ENCODE data around the gene FOXK1.

FOXK1 gene

DNA sequence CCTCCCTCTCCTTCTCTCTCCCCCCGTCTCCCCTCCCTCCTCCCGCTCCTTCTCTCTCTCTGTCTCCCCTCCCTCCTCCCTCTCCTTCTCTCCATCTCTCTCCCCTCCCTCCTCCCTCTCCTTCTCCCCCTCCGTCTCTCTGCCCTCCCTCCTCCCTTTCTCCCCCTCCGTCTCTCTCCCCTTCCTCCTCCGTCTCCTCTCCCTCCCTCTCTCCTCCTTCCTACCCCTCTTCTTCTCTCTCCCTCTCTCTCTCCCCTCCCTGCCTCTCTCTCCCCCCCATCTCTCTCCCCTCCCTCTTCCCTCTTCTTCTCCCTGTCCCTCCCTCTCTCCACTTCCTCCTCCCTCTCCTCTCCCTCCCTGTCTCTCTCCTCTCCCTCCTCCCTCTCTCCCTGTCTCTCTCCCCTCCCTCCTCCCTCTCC lies 125.5 kb downstream of the FOXK1 start:
- TF ChIP-seq, protein P1, sequence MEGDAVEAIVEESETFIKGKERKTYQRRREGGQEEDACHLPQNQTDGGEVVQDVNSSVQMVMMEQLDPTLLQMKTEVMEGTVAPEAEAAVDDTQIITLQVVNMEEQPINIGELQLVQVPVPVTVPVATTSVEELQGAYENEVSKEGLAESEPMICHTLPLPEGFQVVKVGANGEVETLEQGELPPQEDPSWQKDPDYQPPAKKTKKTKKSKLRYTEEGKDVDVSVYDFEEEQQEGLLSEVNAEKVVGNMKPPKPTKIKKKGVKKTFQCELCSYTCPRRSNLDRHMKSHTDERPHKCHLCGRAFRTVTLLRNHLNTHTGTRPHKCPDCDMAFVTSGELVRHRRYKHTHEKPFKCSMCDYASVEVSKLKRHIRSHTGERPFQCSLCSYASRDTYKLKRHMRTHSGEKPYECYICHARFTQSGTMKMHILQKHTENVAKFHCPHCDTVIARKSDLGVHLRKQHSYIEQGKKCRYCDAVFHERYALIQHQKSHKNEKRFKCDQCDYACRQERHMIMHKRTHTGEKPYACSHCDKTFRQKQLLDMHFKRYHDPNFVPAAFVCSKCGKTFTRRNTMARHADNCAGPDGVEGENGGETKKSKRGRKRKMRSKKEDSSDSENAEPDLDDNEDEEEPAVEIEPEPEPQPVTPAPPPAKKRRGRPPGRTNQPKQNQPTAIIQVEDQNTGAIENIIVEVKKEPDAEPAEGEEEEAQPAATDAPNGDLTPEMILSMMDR (IDR thresholded peaks at IDR 0.05; ENCODE audit: poor library complexity, severe bottlenecking) = no peak
- Histone ChIP-seq H3K4me3 (ENCODE audit: severe bottlenecking) (no peak overlapping the region), H3K27ac (ENCODE audit: poor library complexity, severe bottlenecking) (no peak overlapping the region), H3K9me3 (ENCODE audit: severe bottlenecking) (no peaks in the 10 kb centered on the region), H3K4me1 (ENCODE audit: insufficient read depth, poor library complexity, severe bottlenecking) (no peaks in the 10 kb centered on the region), H3K36me3 (ENCODE audit: low read depth) (no peaks in the 10 kb centered on the region), H3K27me3 (ENCODE audit: insufficient read depth, poor library complexity, severe bottlenecking) (peaks cover 13% of the 10 kb centered on the region)
- no peak for ATAC-seq (ENCODE audit: low read depth)
- no peak for DNase-seq (ENCODE audit: low spot score)

DNA sequence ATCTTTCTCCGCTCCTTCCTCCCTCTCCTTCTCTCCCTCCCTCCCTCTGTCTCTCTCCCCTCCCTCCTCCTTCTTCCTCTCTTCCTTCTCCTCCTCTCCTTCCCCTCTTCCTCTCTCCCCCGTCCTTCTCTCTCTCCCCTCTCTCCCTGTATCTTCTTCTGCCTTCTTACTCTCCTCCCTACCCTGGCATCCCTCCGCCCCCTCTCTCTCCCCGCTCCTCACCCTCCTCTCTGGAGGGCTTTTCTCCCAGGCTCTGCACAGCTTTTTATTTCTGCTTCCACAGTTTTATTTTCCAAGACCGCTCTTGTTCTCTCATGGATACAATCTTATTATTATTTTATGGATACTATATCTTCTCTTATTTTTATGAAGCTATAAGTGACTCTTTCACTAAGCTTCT lies 125.9 kb downstream of the FOXK1 start:
- peaks cover 13% of the 10 kb centered on the region for H3K27me3 ChIP-seq (ENCODE audit: insufficient read depth, poor library complexity, severe bottlenecking)
- no peak overlapping the region for H3K27ac ChIP-seq (ENCODE audit: poor library complexity, severe bottlenecking)
- ATAC-seq (ENCODE audit: low read depth) (no peak), DNase-seq (ENCODE audit: low spot score) (no peak)
- no peaks in the 10 kb centered on the region for H3K36me3 ChIP-seq (ENCODE audit: low read depth)
- TF ChIP-seq, protein P1 (IDR thresholded peaks at IDR 0.05; ENCODE audit: poor library complexity, severe bottlenecking) = no peak
- no peak overlapping the region for H3K4me3 ChIP-seq (ENCODE audit: severe bottlenecking)
- H3K4me1 ChIP-seq (ENCODE audit: insufficient read depth, poor library complexity, severe bottlenecking) = no peaks in the 10 kb centered on the region
- no peaks in the 10 kb centered on the region for H3K9me3 ChIP-seq (ENCODE audit: severe bottlenecking)

DNA sequence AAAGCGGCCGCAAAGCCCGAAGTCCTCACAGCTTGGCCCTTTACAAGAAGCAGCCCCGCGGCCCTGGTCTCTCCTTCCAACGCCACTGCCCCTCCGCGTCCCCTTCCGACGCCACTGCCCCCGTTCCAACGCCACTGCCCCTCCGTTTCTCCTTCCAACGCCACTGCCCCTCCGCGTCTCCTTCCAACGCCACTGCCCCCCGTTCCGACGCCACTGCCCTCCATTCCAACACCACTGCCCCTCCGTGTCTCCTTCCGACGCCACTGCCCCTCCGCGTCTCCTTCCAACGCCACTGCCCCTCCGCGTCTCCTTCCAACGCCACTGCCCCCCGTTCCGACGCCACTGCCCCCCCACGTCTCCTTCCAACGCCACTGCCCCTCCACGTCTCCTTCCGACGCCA lies 126.5 kb downstream of the FOXK1 start:
- no peak for ATAC-seq (ENCODE audit: low read depth)
- H3K4me3 ChIP-seq (ENCODE audit: severe bottlenecking) = no peak overlapping the region
- H3K27me3 ChIP-seq (ENCODE audit: insufficient read depth, poor library complexity, severe bottlenecking) = peaks cover 13% of the 10 kb centered on the region
- H3K4me1 ChIP-seq (ENCODE audit: insufficient read depth, poor library complexity, severe bottlenecking) = no peaks in the 10 kb centered on the region
- DNase-seq (ENCODE audit: low spot score) = no peak
- no peaks in the 10 kb centered on the region for H3K36me3 ChIP-seq (ENCODE audit: low read depth)
- no peaks in the 10 kb centered on the region for H3K9me3 ChIP-seq (ENCODE audit: severe bottlenecking)
- TF ChIP-seq, protein P1 (IDR thresholded peaks at IDR 0.05; ENCODE audit: poor library complexity, severe bottlenecking) = no peak
- no peak overlapping the region for H3K27ac ChIP-seq (ENCODE audit: poor library complexity, severe bottlenecking)

DNA sequence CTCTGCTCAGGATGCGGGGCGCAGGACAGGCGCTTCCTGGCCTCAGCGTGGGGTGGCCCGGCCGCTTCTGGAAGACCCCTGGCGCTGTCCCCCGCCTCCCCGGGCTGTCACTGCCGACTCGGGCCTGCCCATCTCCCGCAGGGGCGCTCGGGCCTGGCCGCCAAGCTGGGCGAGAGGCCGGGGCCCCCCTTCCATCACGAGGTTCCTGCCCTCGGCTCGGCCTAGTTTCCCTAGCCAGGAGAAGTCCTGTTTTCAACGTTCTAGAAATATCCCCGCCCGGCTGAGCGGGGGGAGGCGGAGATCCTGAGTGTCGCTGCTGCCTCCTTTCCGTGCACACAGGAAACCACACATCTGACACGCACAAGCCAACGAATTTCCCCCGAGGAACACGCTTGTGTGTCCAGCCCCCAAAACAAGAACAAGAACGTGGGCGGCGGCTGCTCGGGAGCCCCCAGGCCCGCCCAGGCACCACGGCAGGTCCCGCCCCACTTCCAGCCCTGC lies 127.0 kb downstream of the FOXK1 start:
- Histone ChIP-seq H3K27me3 (ENCODE audit: insufficient read depth, poor library complexity, severe bottlenecking) (peaks cover 13% of the 10 kb centered on the region), H3K4me3 (ENCODE audit: severe bottlenecking) (no peak overlapping the region), H3K4me1 (ENCODE audit: insufficient read depth, poor library complexity, severe bottlenecking) (no peaks in the 10 kb centered on the region), H3K27ac (ENCODE audit: poor library complexity, severe bottlenecking) (no peak overlapping the region), H3K9me3 (ENCODE audit: severe bottlenecking) (no peaks in the 10 kb centered on the region), H3K36me3 (ENCODE audit: low read depth) (no peaks in the 10 kb centered on the region)
- no peak for DNase-seq (ENCODE audit: low spot score)
- ATAC-seq (ENCODE audit: low read depth) = no peak
- TF ChIP-seq, protein P1 (IDR thresholded peaks at IDR 0.05; ENCODE audit: poor library complexity, severe bottlenecking) = no peak

DNA sequence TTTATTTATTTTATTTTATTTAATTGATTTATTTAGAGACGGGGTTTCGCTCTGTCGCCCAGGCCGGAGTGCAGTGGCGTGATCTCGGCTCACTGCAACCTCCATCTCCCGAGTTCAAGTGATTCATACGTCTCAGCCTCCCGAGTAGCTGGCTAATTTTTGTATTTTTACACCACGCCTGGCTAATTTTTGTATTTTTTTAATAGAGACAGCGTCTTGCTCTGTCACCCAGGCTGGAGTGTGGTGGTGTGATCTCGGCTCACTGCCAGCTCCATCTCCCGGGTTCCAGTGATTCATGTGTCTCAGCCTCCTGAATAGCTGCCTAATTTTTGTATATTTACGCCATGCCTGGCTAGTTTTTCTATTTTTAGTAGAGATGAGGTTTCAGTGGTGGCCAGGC lies 127.6 kb downstream of the FOXK1 start:
- ATAC-seq (ENCODE audit: low read depth) (no peak), DNase-seq (ENCODE audit: low spot score) (no peak)
- H3K9me3 ChIP-seq (ENCODE audit: severe bottlenecking) = no peaks in the 10 kb centered on the region
- no peak overlapping the region for H3K27ac ChIP-seq (ENCODE audit: poor library complexity, severe bottlenecking)
- no peak overlapping the region for H3K4me3 ChIP-seq (ENCODE audit: severe bottlenecking)
- H3K36me3 ChIP-seq (ENCODE audit: low read depth) = no peaks in the 10 kb centered on the region
- TF ChIP-seq, protein P1 (IDR thresholded peaks at IDR 0.05; ENCODE audit: poor library complexity, severe bottlenecking) = no peak
- no peaks in the 10 kb centered on the region for H3K4me1 ChIP-seq (ENCODE audit: insufficient read depth, poor library complexity, severe bottlenecking)
- H3K27me3 ChIP-seq (ENCODE audit: insufficient read depth, poor library complexity, severe bottlenecking) = peaks cover 13% of the 10 kb centered on the region
